ACHN (cell line): ENCODE measurements around the gene MT1M.
"Not testable (repeated sequence)": the region's sequence is repeated elsewhere in the genome, so short reads cannot be mapped to it uniquely, and the experiment has no call there.

Experiments used
- DNase-seq: peaks from one replicate; pipeline ENCODE4 v3.0.0-alpha.2; 2015
- in situ Hi-C: cut with HindIII; loops from 2 replicates; pipeline ENCODE4 v1.10.0; 2017; ENCODE audit warnings: low sequenced_read_pairs, low pct_ligation_motif_present, low pct_unique_long_range_greater_than_20kb

The MT1M gene

GRCh38 chr16:56641166-56641565, 8.7 kb downstream of the MT1M start:
- DNase-seq, result no peak
- in situ Hi-C loops, result no loop called here

GRCh38 chr16:56643080-56643778, 10.8 kb downstream of the MT1M start:
- DNase-seq, result peak; percentile 95
- in situ Hi-C loops, result no loop called here

DNA sequence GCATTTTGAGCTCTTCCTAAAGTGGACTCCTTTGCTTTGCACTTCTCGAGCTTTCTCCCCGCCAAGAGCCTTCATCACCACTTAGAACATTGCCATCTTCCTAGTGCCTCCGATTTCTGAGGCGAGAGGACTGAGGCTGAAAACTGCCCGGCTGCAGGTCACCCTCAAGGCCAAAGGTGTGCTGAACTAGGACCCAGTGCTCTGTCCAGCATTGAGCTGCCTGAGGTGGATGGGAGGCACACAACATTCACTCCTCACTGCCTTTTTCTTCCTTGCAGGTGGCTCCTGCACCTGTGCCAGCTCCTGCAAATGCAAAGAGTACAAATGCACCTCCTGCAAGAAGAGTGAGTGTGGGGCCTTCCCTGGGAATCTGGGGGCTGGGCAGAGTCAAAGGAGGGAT, 11.4 kb downstream of the MT1M start:
- in situ Hi-C loops, result no loop called here
- DNase-seq, result no peak

DNA sequence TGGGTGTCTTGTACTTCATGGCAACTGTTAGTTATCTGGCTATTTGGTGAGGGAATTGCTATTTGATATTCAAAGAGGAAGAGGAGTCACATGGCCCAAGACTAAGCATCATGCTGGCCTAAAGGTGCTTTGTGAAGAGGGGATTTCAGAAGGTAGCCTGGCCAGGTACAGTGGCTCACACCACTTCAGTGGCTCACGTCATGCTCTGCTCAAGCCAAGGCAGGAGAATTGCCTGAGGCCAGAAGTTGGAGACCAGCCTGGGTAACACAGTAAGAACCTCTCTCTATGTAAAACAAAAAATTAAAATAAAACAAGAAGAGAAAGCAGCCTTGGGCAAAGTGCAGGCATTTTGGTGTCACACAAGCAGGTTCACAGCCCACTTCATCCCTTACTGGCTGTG, 12.9 kb downstream of the MT1M start:
- in situ Hi-C loops, result no loop called here

GRCh38 chr16:56645838-56646237, 13.4 kb downstream of the MT1M start:
- no peak for DNase-seq
- in situ Hi-C loops, result no loop called here

More for the DNA sequence above, 12.9 kb downstream of the MT1M start:
- DNase-seq, result no peak

GRCh38 chr16:56647641-56648431, 15.4 kb downstream of the MT1M start:
- in situ Hi-C loops, result no loop called here
- no peak for DNase-seq

DNA sequence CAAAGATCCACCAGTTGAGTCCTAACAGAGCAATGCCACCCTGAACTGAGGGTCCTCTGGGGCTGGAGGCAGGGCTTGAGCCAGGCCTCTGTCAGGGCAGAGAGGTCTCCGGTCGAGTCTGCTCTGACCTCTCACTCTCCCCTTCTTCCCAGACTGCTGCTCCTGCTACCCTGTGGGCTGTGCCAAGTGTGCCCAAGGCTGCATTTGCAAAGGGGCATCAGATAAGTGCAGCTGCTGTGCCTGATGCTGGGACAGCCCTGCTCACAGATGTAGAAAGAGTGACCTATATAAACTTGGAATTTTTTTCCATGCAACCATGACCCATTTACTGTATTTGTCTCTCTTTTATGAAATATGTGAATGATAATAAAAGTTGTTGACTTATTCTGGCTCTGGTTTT, 16.8 kb downstream of the MT1M start:
- DNase-seq, result no peak

DNA sequence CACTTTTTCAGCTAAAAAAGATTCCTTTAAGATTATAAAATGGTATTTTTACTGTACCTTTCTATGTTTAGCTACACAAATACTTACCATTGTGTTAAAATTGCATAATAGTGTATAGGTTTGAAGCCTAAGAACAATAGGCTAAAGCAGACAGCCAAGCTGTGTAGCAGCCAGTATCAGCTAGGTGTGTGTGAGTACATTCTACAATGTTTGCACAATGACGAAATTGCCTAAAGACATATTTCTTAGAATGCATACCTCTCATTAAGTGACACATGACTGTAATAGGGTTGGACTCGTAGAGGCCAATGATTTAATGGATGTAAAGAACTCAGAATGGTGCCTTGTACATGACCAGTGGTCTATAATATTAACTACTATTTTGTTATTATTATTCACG, 17.4 kb downstream of the MT1M start:
- no peak for DNase-seq
- in situ Hi-C loops, result no loop called here

More for the DNA sequence above, 16.8 kb downstream of the MT1M start:
- in situ Hi-C loops, result no loop called here

DNA sequence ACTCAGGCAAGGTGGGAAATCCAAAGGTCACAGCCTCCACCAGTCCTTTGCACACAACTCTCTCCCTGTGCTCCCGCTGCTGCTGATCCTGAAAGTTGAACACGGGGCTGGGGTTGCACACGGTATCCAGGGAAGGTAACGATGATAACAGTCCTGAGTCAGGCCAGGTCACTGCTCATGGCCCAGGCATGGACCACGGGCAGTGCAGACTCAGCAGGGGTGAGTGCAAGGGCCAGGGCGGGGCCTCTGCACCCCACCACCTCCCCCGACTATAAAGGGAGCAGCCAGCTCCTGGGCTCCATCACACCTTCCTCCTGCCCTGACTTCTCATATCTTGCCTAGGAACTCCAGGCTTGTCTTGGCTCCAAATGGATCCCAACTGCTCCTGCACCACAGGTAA, 19.1 kb downstream of the MT1M start, which contains the start of gene MT1B:
Gene MT1B, plus strand, starts transcription at position 301 of the 400 bp plus-strand sequence. Its CDS starts 68 bp downstream, at position 369.
- in situ Hi-C loops, result no loop called here
- DNase-seq, result no peak

DNA sequence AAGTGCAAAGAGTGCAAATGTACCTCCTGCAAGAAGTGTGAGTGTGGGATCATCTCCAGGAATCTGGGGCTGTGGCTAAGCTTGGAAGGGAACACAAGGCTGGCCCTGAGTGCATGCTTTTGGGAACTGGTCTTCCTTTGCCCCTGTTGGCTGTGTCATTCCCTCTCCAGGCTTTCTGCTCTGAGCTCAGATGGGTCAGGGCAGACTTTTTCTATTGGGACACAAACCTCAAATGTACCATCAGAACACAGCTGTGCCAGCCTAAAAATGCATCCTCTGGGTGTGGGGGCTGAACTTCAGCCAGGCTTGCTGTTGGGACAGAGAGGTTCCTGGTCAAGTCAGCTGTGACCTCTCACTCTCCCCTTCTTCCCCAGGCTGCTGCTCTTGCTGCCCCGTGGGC, 20.1 kb downstream of the MT1M start:
- in situ Hi-C loops, result no loop called here
- no peak for DNase-seq

DNA sequence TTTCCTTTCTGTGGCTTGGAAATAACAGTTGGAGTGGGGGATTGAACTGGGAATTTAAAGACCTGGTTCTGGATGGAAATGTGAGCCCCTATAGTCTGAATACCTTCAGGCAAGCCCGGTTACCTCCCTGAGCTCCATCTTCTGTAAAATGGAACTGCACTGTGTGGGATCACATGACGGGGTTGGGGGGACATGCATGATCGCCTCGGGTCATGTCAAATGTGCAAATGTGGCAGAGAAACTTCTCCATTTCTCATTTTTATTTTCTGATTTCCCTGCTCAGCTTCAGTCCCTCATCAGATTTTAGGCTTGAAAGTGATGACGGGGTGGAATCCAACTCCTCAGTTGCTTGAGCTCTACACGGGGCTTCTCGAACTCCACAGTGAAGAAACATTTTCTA, 20.8 kb downstream of the MT1M start:
- DNase-seq, result no peak
- in situ Hi-C loops, result no loop called here

- DNase-seq, result peak; percentile 89
- in situ Hi-C loops, result no loop called here
Measured at GRCh38 chr16:56657555-56658326, 25.3 kb downstream of the MT1M start, which contains the start of gene MT1F. Gene MT1F, plus strand, starts transcription at chr16:56657959. Its CDS starts 100 bp downstream, at chr16:56658059.

GRCh38 chr16:56658327-56658875, 25.9 kb downstream of the MT1M start:
- in situ Hi-C loops, result no loop called here
- no peak for DNase-seq

DNA sequence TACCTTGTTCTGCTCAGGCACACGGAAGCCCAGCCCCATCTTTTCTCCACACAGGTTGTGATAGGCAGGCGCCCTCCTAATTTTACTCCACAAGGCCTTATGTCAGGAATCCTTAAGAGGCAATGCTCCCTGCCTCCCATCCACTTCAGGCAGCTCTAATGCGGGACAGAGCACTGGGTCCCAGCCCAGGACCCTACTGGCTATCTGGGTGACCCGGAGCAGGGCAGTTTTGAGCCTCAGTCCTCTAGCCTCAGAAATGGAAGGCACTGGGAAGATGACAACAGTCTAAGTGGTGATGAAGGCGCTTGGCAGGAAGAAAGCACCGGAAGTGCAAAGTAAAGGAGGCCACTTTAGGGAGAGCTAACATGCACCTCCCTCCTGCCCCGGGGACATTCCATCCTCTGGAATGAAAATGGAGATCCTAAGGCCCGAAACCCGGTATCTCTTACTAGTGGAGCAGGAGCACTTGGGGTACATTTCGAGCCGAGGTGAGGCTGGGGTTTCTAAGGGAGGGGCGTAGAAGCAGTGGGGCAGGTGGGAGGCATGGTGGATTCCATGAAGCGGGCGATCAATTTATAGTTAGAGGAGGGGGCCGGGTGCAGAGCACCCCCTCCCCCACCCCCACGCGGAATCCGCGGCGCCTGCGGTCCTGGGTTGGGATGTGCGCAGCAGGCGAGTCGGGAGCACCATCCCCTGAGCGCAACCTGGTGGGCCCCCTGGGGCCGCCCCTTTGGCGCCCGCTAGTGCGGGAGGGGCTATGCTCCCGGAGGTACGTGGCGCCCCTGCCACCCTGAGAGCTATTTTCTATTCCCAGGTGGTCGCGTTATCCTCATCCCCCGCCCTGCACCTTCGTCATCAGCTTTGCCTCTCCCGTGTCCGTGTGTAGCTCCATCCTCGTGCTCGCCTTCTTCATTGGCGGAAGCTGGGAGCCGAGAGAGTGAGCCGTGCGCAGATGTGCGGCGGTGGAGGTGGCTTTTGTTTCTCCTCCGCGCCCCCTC, 30.2 kb downstream of the MT1M start:
- DNase-seq, result no peak
- in situ Hi-C loops, result no loop called here

DNA sequence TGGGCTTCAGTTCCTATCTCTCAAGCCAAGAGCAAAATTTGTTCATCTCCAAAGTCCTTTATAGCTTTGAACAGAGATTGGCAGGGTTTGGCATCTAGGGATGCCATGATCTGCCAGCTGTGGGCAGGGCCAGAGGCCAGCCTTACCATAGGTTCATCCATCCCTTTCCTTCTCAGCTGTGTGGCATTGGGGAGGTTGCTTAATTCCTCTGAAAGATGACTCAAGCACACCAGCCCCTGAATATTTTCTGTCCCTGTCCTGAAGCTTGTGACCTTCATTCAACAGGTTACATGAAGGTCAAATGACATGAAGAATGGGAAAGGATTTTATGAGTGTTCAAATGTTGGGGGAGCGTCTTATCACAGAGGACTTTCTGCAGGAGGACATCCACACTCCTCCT, 32.0 kb downstream of the MT1M start:
- in situ Hi-C loops, result no loop called here
- DNase-seq, result no peak

- DNase-seq, in situ Hi-C loops: not testable (repeated sequence)
Measured at GRCh38 chr16:56665286-56666261, 33.1 kb downstream of the MT1M start.
